HepG2 (cell line): Measurements from ENCODE around the gene S100A7. TPM values are rescaled to one million over a fixed set of nuclear protein-coding genes. Genes with fewer than 3 reads are reported as not detected.

ENCODE experiments used
- ATAC-seq: fragments of 200-7000 bp; cut with Tn5 transposase; 3 replicates; pipeline ENCODE4 v1.9.1; 2020; ENCODE audit warnings: mild to moderate bottlenecking, moderate library complexity
- BruUV-seq: library from RNA; stranded (reverse); fragments of 400-500 nt; replicated peaks from 2 replicates; lab custom pipeline; 2021; lab: Mats Ljungman, UMichigan
- CTCF ChIA-PET: fragments of 300-600 bp; formaldehyde crosslinking; extraction: SDS; loops from one replicate; lab custom pipeline; 2021; ENCODE audit warnings: low total read pairs, inconsistent platforms, low intra/inter-chr PET ratio; lab: Yijun Ruan, JAX
- POLR2A ChIA-PET: fragments of 350-600 bp; sonication (Branson Sonifier 250); formaldehyde crosslinking; loops from one replicate; lab custom pipeline; 2020; ENCODE audit warnings: antibody characterized with exemption, inconsistent platforms; lab: Yijun Ruan, JAX
- DNase-seq: peaks from one replicate; pipeline ENCODE4 v3.0.0-alpha.2; 2015; ENCODE audit warnings: low spot score
- FAIRE-seq: peaks from 3 replicates; lab custom pipeline; 2011; peaks lifted over from hg19 to GRCh38; lab: Jason Lieb, UNC
- H2AFZ ChIP-seq: one replicate; pipeline ENCODE4 v1.6.1; 2011; ENCODE audit warnings: low read length, inconsistent platforms
- H3K27ac ChIP-seq: fragments of 300-600 bp; 3 replicates; pipeline ENCODE4 v1.8.0; 2011; ENCODE audit warnings: mixed run types, mild to moderate bottlenecking, mixed read lengths, low read length, inconsistent platforms; ENCODE audit not compliant: insufficient read depth; ENCODE audit errors: extremely low read length
- H3K27me3 ChIP-seq, 2 experiments: fragments of 200-600 bp in 1 of 2; 2 replicates in 1 of 2; 3 replicates in 1 of 2; pipeline versions ENCODE4 v1.6.0 to v1.8.0; 2011; ENCODE audit warnings: low read length in 2 of 2, mild to moderate bottlenecking in 2 of 2, moderate library complexity in 2 of 2, inconsistent platforms in 1 of 2; ENCODE audit not compliant: insufficient read depth in 2 of 2, control insufficient read depth in 1 of 2
- H3K36me3 ChIP-seq, 2 experiments: fragments of 200-600 bp in 1 of 2; replicated peaks in 1 of 2; 2 replicates in 1 of 2; 3 replicates in 1 of 2; pipeline versions ENCODE4 v1.5.1 to v1.8.0; 2011; ENCODE audit warnings: low read length in 2 of 2, inconsistent platforms in 1 of 2; ENCODE audit not compliant: insufficient read depth in 2 of 2, control insufficient read depth in 1 of 2
- H3K4me1 ChIP-seq: 2 replicates; pipeline ENCODE4 v1.5.1; 2012; ENCODE audit warnings: low read length, inconsistent platforms; ENCODE audit not compliant: insufficient read depth
- H3K4me2 ChIP-seq: 2 replicates; pipeline ENCODE4 v1.6.0; 2011; ENCODE audit warnings: low read depth, low read length, inconsistent platforms
- H3K4me3 ChIP-seq, 3 experiments: fragments of 200-600 bp in 1 of 3; sonication (generic), shearing (Covaris generic) in 1 of 3; replicated peaks in 1 of 3; 2 replicates each; pipeline ENCODE4 v1.5.1; 2011 to 2016; ENCODE audit warnings: low read length in 3 of 3, inconsistent platforms in 2 of 3, low read depth in 2 of 3, mild to moderate bottlenecking in 2 of 3, control low read depth in 1 of 3, mixed read lengths in 1 of 3; ENCODE audit not compliant: insufficient read depth in 1 of 3
- H3K79me2 ChIP-seq: one replicate; pipeline ENCODE4 v1.6.1; 2011; ENCODE audit warnings: low read length, inconsistent platforms; ENCODE audit not compliant: insufficient read depth
- H3K9ac ChIP-seq: 2 replicates; pipeline ENCODE4 v1.6.0; 2011; ENCODE audit warnings: mild to moderate bottlenecking, low read depth, low read length, inconsistent platforms; ENCODE audit not compliant: insufficient read depth
- H3K9me3 ChIP-seq: 2 replicates; pipeline ENCODE4 v1.5.1; 2012; ENCODE audit warnings: mild to moderate bottlenecking, low read length
- H4K20me1 ChIP-seq: 2 replicates; pipeline ENCODE4 v1.6.0; 2011; ENCODE audit warnings: inconsistent platforms, mild to moderate bottlenecking, low read length, moderate library complexity; ENCODE audit not compliant: insufficient read depth
- BCL6 ChIP-seq: IDR thresholded peaks from 2 replicates; pipeline ENCODE4 v1.6.1; 2016; ENCODE audit warnings: missing genetic modification reagents, missing compliant biosample characterization
- CBX1 ChIP-seq: IDR thresholded peaks from one replicate; pipeline ENCODE4 v1.6.1; 2016; ENCODE audit warnings: antibody characterized with exemption, low read depth
- EEA1 ChIP-seq: sonication (generic); formaldehyde crosslinking; IDR thresholded peaks from 2 replicates; pipeline ENCODE4 v1.5.1; 2020; ENCODE audit warnings: mild to moderate bottlenecking, missing genetic modification reagents, borderline replicate concordance
- EZH2 ChIP-seq: conservative IDR thresholded peaks from 2 replicates; pipeline ENCODE4 v1.6.1; 2012; ENCODE audit warnings: mild to moderate bottlenecking, low read depth, low read length, moderate library complexity
- FOSL2 ChIP-seq: sonication (generic); formaldehyde crosslinking; IDR thresholded peaks from 2 replicates; pipeline ENCODE4 v1.4.0; 2020; ENCODE audit warnings: missing genetic modification reagents
- FUBP1 ChIP-seq: sonication (generic); formaldehyde crosslinking; IDR thresholded peaks from 2 replicates; pipeline ENCODE4 v1.5.1; 2020; ENCODE audit warnings: missing genetic modification reagents, mild to moderate bottlenecking, borderline replicate concordance
- GLMP ChIP-seq: sonication (generic); formaldehyde crosslinking; IDR thresholded peaks from 2 replicates; pipeline ENCODE4 v1.9.0; 2021; ENCODE audit warnings: missing genetic modification reagents, mild to moderate bottlenecking, borderline replicate concordance
- HNRNPL ChIP-seq: fragments of 200-400 bp; formaldehyde crosslinking; IDR thresholded peaks from 2 replicates; pipeline ENCODE4 v1.6.1; 2017; ENCODE audit warnings: mild to moderate bottlenecking, low read depth, low read length
- KLF6 ChIP-seq: IDR thresholded peaks from 2 replicates; pipeline ENCODE4 v1.8.0; 2016; ENCODE audit warnings: missing biosample characterization, missing genetic modification reagents
- NFIC ChIP-seq: IDR thresholded peaks from 2 replicates; pipeline ENCODE4 v1.6.1; 2012; ENCODE audit warnings: mild to moderate bottlenecking, low read length, inconsistent platforms
- TEAD2 ChIP-seq: sonication (generic); formaldehyde crosslinking; IDR thresholded peaks from 2 replicates; pipeline ENCODE4 v1.9.0; 2021; ENCODE audit warnings: missing genetic modification reagents
- THYN1 ChIP-seq: sonication (generic); formaldehyde crosslinking; IDR thresholded peaks from 2 replicates; pipeline ENCODE4 v1.8.1; 2023; ENCODE audit warnings: low read depth, mild to moderate bottlenecking, moderate library complexity, missing genetic modification reagents, borderline replicate concordance
- ZNF326 ChIP-seq: sonication (generic); formaldehyde crosslinking; IDR thresholded peaks from 2 replicates; pipeline ENCODE4 v1.4.0; 2020; ENCODE audit warnings: missing genetic modification reagents, borderline replicate concordance
- ZNF546 ChIP-seq: sonication (generic); formaldehyde crosslinking; conservative IDR thresholded peaks from 2 replicates; pipeline ENCODE4 v1.8.1; 2023; ENCODE audit warnings: mild to moderate bottlenecking, missing genetic modification reagents
- ZNF878 ChIP-seq: sonication (generic); formaldehyde crosslinking; IDR thresholded peaks from 2 replicates; pipeline ENCODE4 v1.8.1; 2023; ENCODE audit warnings: mild to moderate bottlenecking, missing genetic modification reagents, moderate library complexity
- WGBS: methylation state at CpG from one replicate; pipeline ENCODE4 v1.1.6; 2017; ENCODE audit warnings: low lambda C conversion rate; 5-methylcytosine and 5-hydroxymethylcytosine counted together
- in situ Hi-C: cut with HindIII; loops from 2 replicates; pipeline ENCODE4 v1.10.0; 2017; ENCODE audit warnings: low pct_unique_long_range_greater_than_20kb; ENCODE audit not compliant: extremely low pct_ligation_motif_present
- intact Hi-C: fragments of 100-400 bp; cut with micrococcal nuclease; formaldehyde crosslinking; loops from one replicate; pipeline ENCODE4 v1.10.0; 2022; ENCODE audit not compliant: unreplicated experiment
- polyA plus RNA-seq, 8 experiments: library from polyadenylated mRNA; depleted of rRNA in 3 of 8; stranded (reverse) in 7 of 8; unstranded in 1 of 8; fragments of >200 nt; fragmentation: Illumina TruSeq in 4 of 8; extraction: Trizol in 4 of 8; gene quantifications; 2 replicates each; pipeline versions ENCODE4 v1.2.1 to v1.2.3, GENCODE V29; 2011 to 2016; ENCODE audit warnings: low read depth in 4 of 8, missing spikeins in 1 of 8, mixed read lengths in 1 of 8; ENCODE audit not compliant: insufficient read depth in 1 of 8
- total RNA-seq, 5 experiments: library from RNA; depleted of rRNA; stranded (reverse); fragments of >200 nt; fragmentation: Illumina TruSeq; extraction: Trizol; gene quantifications; 2 replicates each; pipeline ENCODE4 v1.2.3, GENCODE V29; 2016; ENCODE audit warnings: low read depth in 1 of 5

The S100A7 gene
- total and polyA plus RNA-seq, 2 of the 13 experiments (the other 11 are each of a cell fraction or from before 2014, with no cell fraction given), result not detected

- Histone ChIP-seq H2AFZ (no peak overlapping the region), H4K20me1 (no peaks in the 10 kb centered on the region), H3K4me2 (no peak overlapping the region), H3K9ac (no peak overlapping the region), H3K4me1 (no peaks in the 10 kb centered on the region), H3K4me3 (no peak overlapping the region), H3K36me3 (no peaks in the 10 kb centered on the region), H3K9me3 (no peaks in the 10 kb centered on the region), H3K27me3 (no peaks in the 10 kb centered on the region; a peak in 1 of 5 replicates), H3K79me2 (no peaks in the 10 kb centered on the region), H3K27ac (no peak overlapping the region)
- FAIRE-seq (no peak), ATAC-seq (no peak), DNase-seq (no peak)
- ChIA-PET POLR2A (no interaction called here), CTCF (no interaction called here)
- TF ChIP-seq FUBP1 (CRISPR knock-in tag) (no peak), ZNF546 (CRISPR knock-in tag) (no peak), THYN1 (CRISPR knock-in tag) (no peak), GLMP (CRISPR knock-in tag) (no peak), BCL6 (no peak), ZNF878 (CRISPR knock-in tag) (no peak), CBX1 (no peak), FOSL2 (CRISPR knock-in tag) (no peak), NFIC (no peak), EEA1 (CRISPR knock-in tag) (no peak), KLF6 (CRISPR knock-in tag) (no peak), HNRNPL (no peak), TEAD2 (CRISPR knock-in tag) (no peak), EZH2 (no peak), ZNF326 (CRISPR knock-in tag) (no peak)
- BruUV-seq, result no TSS peak
- WGBS, result 10% methylated on average over 7 of the region's 12 CpGs
- intact Hi-C loops, result no loop called here
- in situ Hi-C loops, result no loop called here
Observed at GRCh38 chr1:153417136-153417888, 43.1 kb downstream of the S100A7 start.
